B cell (primary cell): ENCODE results near the gene POLR2J. TPM values are rescaled to one million over a fixed set of nuclear protein-coding genes. Genes with fewer than 3 reads are reported as not detected.
"Not testable (repeated sequence)": the region's sequence is repeated elsewhere in the genome, so short reads cannot be mapped to it uniquely, and the experiment has no call there.

Source experiments
- ATAC-seq: fragments of 200-7000 bp; cut with Tn5 transposase; one replicate; pipeline ENCODE4 v1.10.0; 2021; ENCODE audit warnings: low read depth, mild to moderate bottlenecking, moderate number of reproducible peaks, moderate library complexity
- CTCF ChIA-PET: fragments of 350-600 bp; sonication (Branson Sonifier 250); formaldehyde crosslinking; loops from one replicate; lab custom pipeline; 2021; ENCODE audit warnings: antibody characterized with exemption, inconsistent platforms; lab: Charles Lee
- POLR2A ChIA-PET: fragments of 350-600 bp; sonication (Branson Sonifier 250); formaldehyde crosslinking; loops from one replicate; lab custom pipeline; 2021; ENCODE audit warnings: antibody characterized with exemption; lab: Charles Lee
- DNase-seq: peaks from one replicate; pipeline ENCODE4 v3.0.0; 2013
- H2AFZ ChIP-seq: 2 replicates; pipeline ENCODE4 v1.6.1; 2012; ENCODE audit warnings: mild to moderate bottlenecking, low read depth, low read length; ENCODE audit not compliant: insufficient read depth, poor library complexity, severe bottlenecking
- H3K27ac ChIP-seq, 2 donors: 1 replicate in 1 of 2; 2 replicates in 1 of 2; pipeline ENCODE4 v1.5.1; 2012 to 2013; ENCODE audit warnings: low read length in 2 of 2, mild to moderate bottlenecking in 2 of 2, moderate library complexity in 1 of 2
- H3K27me3 ChIP-seq, 4 experiments: fragments of 200-600 bp in 1 of 4; sonication (generic) in 1 of 4; replicated peaks in 1 of 4; 1 replicate in 2 of 4; 2 replicates in 2 of 4; pipeline versions ENCODE4 v1.6.1 to v1.7.0; 2013 to 2016; ENCODE audit warnings: low read length in 3 of 4, mild to moderate bottlenecking in 2 of 4, mixed read lengths in 1 of 4, moderate library complexity in 1 of 4; ENCODE audit not compliant: insufficient read depth in 4 of 4, control insufficient read depth in 3 of 4; ENCODE audit errors: control extremely low read depth in 1 of 4
- H3K36me3 ChIP-seq, 2 experiments: replicated peaks in 1 of 2; 1 replicate in 1 of 2; 2 replicates in 1 of 2; pipeline versions ENCODE4 v1.6.1 to v1.7.1; 2013; ENCODE audit warnings: low read length in 1 of 2; ENCODE audit not compliant: insufficient read depth in 2 of 2, control insufficient read depth in 1 of 2; ENCODE audit errors: control extremely low read depth in 1 of 2, extremely low read depth in 1 of 2
- H3K4me1 ChIP-seq, 2 donors: fragments of 200-600 bp in 1 of 2; sonication (generic) in 1 of 2; 1 replicate in 1 of 2; 2 replicates in 1 of 2; pipeline versions ENCODE4 v1.5.1 to v1.6.1; 2013 to 2017; ENCODE audit warnings: low read length in 2 of 2; ENCODE audit not compliant: control insufficient read depth in 2 of 2, insufficient read depth in 2 of 2
- H3K4me2 ChIP-seq: replicated peaks from 2 replicates; pipeline ENCODE3; 2012; ENCODE audit warnings: mild to moderate bottlenecking, low read depth, low read length; ENCODE audit not compliant: poor library complexity, severe bottlenecking
- H3K4me3 ChIP-seq, 5 experiments: fragments of 200-600 bp in 1 of 5; sonication (generic) in 1 of 5; 1 replicate in 3 of 5; 2 replicates in 2 of 5; pipeline versions ENCODE4 v1.5.1 to v1.7.0; 2011 to 2016; ENCODE audit warnings: low read length in 4 of 5, mild to moderate bottlenecking in 4 of 5, low read depth in 2 of 5, control low read depth in 1 of 5, moderate library complexity in 1 of 5; ENCODE audit not compliant: insufficient read depth in 1 of 5; ENCODE audit errors: control extremely low read depth in 1 of 5, extremely low read depth in 1 of 5
- H3K79me2 ChIP-seq: fragments of 200-600 bp; sonication (generic); one replicate; pipeline ENCODE4 v1.6.0; 2016; ENCODE audit warnings: low read length; ENCODE audit not compliant: control insufficient read depth, insufficient read depth
- H3K9ac ChIP-seq: fragments of 200-600 bp; sonication (generic); 2 replicates; pipeline ENCODE4 v1.6.1; 2017; ENCODE audit warnings: mild to moderate bottlenecking, low read length, moderate library complexity
- H3K9me3 ChIP-seq, 3 donors: one replicate each; pipeline versions ENCODE4 v1.6.1 to v1.7.1; 2013; ENCODE audit warnings: low read length in 2 of 3; ENCODE audit not compliant: control insufficient read depth in 2 of 3, insufficient read depth in 1 of 3; ENCODE audit errors: control extremely low read depth in 1 of 3
- H4K20me1 ChIP-seq: 2 replicates; pipeline ENCODE4 v1.6.0; 2012; ENCODE audit warnings: mild to moderate bottlenecking, low read length; ENCODE audit not compliant: insufficient read depth, control insufficient read depth, poor library complexity, severe bottlenecking
- H3K27ac Mint-ChIP-seq: one replicate; pipeline ENCODE4 v1.8.0; 2021; ENCODE audit warnings: mixed read lengths
- H3K27me3 Mint-ChIP-seq: one replicate; pipeline ENCODE4 v1.8.0; 2021; ENCODE audit warnings: mixed read lengths
- H3K4me1 Mint-ChIP-seq: one replicate; pipeline ENCODE4 v1.8.0; 2021; ENCODE audit warnings: mixed read lengths
- H3K4me3 Mint-ChIP-seq: one replicate; pipeline ENCODE4 v1.8.0; 2021; ENCODE audit warnings: mixed read lengths
- H3K9me3 Mint-ChIP-seq: one replicate; pipeline ENCODE4 v1.8.0; 2022; ENCODE audit warnings: mixed read lengths; ENCODE audit not compliant: insufficient read depth
- WGBS: methylation state at CpG from one replicate; pipeline ENCODE4 v1.1.5; 2013; ENCODE audit warnings: missing lambda C conversion rate; ENCODE audit not compliant: insufficient coverage; 5-methylcytosine and 5-hydroxymethylcytosine counted together
- intact Hi-C: fragments of 100-400 bp; cut with micrococcal nuclease; formaldehyde crosslinking; loops from one replicate; pipeline ENCODE4 v1.10.0; 2022
- polyA plus RNA-seq: library from polyadenylated mRNA; depleted of rRNA; stranded (reverse); fragments of >200 nt; gene quantifications from 2 replicates; pipeline ENCODE4 v1.2.3, GENCODE V29; 2012
- total RNA-seq, 2 donors: library from RNA; stranded (reverse); fragments of 120-200 nt in 1 of 2; gene quantifications; 1 replicate in 1 of 2; 2 replicates in 1 of 2; pipeline versions ENCODE4 v1.2.3 to v1.2.4, GENCODE V29; 2013 to 2022

The POLR2J gene
- total and polyA plus RNA-seq, 2 donors (not counting 1 experiment from before 2014, with no cell fraction given): 34.0 to 83.0 TPM

DNA sequence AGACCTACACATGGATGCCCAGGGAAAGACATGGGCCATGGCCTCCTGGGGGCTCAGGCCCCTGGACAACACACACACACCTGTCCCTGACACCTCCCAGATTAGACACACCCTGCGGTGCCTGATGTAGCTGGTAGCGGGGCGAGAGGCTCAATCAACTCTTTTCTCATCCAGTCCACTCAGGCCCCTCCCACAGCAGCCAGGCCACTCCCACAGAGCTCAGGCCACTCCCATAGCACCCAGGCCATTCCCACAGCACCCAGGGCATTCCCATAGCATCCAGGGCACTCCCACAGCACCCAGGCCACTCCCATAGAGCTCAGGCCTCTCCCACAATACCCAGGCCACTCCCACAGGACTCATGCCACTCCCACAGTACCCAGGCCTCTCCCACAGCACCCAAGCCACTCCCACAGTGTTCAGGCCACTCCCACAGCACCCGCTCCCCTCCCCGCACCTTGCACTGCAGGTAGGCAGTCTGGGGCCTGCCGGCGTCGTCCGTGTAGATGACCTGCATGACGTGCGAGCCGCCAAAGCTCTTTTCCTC, 11.9 kb upstream of the POLR2J start:
- H4K20me1 ChIP-seq, H3K9me3 ChIP-seq, H3K9ac ChIP-seq, H3K4me3 ChIP-seq, CTCF ChIA-PET, H3K36me3 ChIP-seq, H3K4me2 ChIP-seq, H3K4me1 ChIP-seq, POLR2A ChIA-PET, DNase-seq, H3K27me3 Mint-ChIP-seq, H3K27ac Mint-ChIP-seq, intact Hi-C loops, H3K9me3 Mint-ChIP-seq, H3K4me1 Mint-ChIP-seq, H2AFZ ChIP-seq, H3K79me2 ChIP-seq, H3K4me3 Mint-ChIP-seq, H3K27me3 ChIP-seq, H3K27ac ChIP-seq: not testable (repeated sequence)
- peak; percentile 31 for ATAC-seq
- no CpG with 5 or more reads among the region's 12 CpGs for WGBS

- H3K9ac ChIP-seq, H3K4me3 ChIP-seq, POLR2A ChIA-PET, H3K4me1 ChIP-seq, intact Hi-C loops, H3K27ac ChIP-seq, ATAC-seq, H3K36me3 ChIP-seq, H4K20me1 ChIP-seq, DNase-seq, H3K4me2 ChIP-seq, H3K27ac Mint-ChIP-seq, H3K9me3 ChIP-seq, H2AFZ ChIP-seq, H3K27me3 ChIP-seq, H3K4me1 Mint-ChIP-seq, H3K9me3 Mint-ChIP-seq, H3K79me2 ChIP-seq, H3K4me3 Mint-ChIP-seq, H3K27me3 Mint-ChIP-seq, CTCF ChIA-PET: not testable (repeated sequence)
- WGBS: no CpG with 5 or more reads among the region's 5 CpGs
Observed at GRCh38 chr7:102484317-102484716, 5.6 kb upstream of the POLR2J start.

GRCh38 chr7:102481962-102482361, 3.2 kb upstream of the POLR2J start:
- H3K9me3 Mint-ChIP-seq, H4K20me1 ChIP-seq, H2AFZ ChIP-seq, H3K4me3 Mint-ChIP-seq, H3K9me3 ChIP-seq, H3K79me2 ChIP-seq, H3K9ac ChIP-seq, H3K4me1 Mint-ChIP-seq, H3K27ac ChIP-seq, H3K4me1 ChIP-seq, H3K27me3 Mint-ChIP-seq, H3K4me3 ChIP-seq, ATAC-seq, H3K27me3 ChIP-seq, POLR2A ChIA-PET, CTCF ChIA-PET, H3K36me3 ChIP-seq, intact Hi-C loops, H3K27ac Mint-ChIP-seq, H3K4me2 ChIP-seq, DNase-seq: not testable (repeated sequence)
- no CpG with 5 or more reads among the region's 10 CpGs for WGBS

GRCh38 chr7:102479982-102480637, 1.4 kb upstream of the POLR2J start:
- H2AFZ ChIP-seq, CTCF ChIA-PET, H3K4me3 Mint-ChIP-seq, H4K20me1 ChIP-seq, H3K36me3 ChIP-seq, H3K27me3 ChIP-seq, H3K27ac Mint-ChIP-seq, H3K27me3 Mint-ChIP-seq, H3K27ac ChIP-seq, ATAC-seq, DNase-seq, POLR2A ChIA-PET, H3K4me3 ChIP-seq, H3K9me3 Mint-ChIP-seq, intact Hi-C loops, H3K9me3 ChIP-seq, H3K4me2 ChIP-seq, H3K4me1 ChIP-seq, H3K79me2 ChIP-seq, H3K9ac ChIP-seq, H3K4me1 Mint-ChIP-seq: not testable (repeated sequence)
- WGBS: no CpG with 5 or more reads among the region's 11 CpGs
